ENCODE results near the gene FGD6.

DNA sequence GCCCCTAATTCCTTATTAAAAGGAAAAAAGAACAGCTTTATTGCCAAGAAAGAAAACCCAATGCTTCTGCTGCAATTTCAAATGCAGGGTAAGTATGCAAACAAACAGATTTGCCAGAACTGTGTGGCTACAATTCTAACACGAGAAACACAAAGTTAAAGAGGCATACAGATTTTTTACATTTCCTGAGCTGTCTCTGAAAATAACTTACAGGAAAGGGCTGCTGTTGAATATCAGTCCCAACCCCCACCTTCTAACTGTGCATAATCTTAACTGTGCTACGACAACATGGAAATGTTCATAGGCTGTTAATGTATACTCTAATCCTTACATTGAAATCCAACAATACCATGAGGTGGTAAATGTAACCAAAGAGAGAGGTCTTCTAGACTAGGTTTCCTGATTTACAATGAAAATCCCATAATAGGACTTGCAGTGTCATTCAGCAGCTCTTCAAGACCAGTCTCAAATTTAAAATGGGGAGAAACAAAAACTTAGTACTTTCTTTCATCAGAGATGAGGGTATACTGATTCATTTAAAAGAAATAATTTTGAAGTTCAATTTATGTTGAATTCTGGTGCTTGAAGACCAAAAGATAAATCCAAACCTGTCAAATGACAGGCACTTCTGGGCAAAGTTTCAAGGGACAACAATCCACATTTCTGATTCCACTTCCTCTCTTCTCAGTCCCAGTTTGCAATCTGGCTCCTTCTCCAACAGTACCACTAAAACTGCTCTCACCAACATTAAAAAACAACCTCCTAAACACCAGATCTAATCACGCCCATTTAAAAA lies 14.4 kb downstream of the FGD6 start:
- TF ChIP-seq POLR2AphosphoS5 (IDR thresholded peaks at IDR 0.05) = no peak
- TF ChIP-seq, protein P1, sequence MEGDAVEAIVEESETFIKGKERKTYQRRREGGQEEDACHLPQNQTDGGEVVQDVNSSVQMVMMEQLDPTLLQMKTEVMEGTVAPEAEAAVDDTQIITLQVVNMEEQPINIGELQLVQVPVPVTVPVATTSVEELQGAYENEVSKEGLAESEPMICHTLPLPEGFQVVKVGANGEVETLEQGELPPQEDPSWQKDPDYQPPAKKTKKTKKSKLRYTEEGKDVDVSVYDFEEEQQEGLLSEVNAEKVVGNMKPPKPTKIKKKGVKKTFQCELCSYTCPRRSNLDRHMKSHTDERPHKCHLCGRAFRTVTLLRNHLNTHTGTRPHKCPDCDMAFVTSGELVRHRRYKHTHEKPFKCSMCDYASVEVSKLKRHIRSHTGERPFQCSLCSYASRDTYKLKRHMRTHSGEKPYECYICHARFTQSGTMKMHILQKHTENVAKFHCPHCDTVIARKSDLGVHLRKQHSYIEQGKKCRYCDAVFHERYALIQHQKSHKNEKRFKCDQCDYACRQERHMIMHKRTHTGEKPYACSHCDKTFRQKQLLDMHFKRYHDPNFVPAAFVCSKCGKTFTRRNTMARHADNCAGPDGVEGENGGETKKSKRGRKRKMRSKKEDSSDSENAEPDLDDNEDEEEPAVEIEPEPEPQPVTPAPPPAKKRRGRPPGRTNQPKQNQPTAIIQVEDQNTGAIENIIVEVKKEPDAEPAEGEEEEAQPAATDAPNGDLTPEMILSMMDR (IDR thresholded peaks at IDR 0.05) = no peak
